Measurements from ENCODE around the gene DDX3X. TPM values are rescaled to one million over a fixed set of nuclear protein-coding genes. Genes with fewer than 3 reads are reported as not detected.
"Not testable (repeated sequence)": the region's sequence is repeated elsewhere in the genome, so short reads cannot be mapped to it uniquely, and the experiment has no call there.

DDX3X gene
- polyA plus RNA-seq, 1 donor (not counting 4 experiments of a cell fraction or from before 2014, with no cell fraction given) = 127 TPM

DNA sequence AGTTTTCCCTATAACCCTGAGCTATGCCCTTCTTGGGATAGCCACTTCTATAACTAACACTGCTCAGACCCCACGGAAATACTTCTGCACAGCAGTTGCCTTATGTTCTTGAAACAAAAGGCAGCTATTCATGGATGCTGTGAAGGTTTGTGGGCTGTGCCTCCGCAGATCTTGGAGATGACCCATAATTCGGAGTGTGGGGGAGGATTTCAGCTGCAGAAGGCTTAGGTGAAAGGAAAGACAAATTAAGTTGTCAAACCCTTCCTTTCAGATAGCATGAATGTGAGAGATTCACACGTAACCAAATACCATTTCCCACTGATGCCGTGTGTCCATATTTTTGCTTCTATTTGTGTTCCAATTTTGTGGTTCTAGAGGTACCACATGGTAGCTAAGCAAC, 75.0 kb downstream of the DDX3X start:
- TF ChIP-seq, protein P1, sequence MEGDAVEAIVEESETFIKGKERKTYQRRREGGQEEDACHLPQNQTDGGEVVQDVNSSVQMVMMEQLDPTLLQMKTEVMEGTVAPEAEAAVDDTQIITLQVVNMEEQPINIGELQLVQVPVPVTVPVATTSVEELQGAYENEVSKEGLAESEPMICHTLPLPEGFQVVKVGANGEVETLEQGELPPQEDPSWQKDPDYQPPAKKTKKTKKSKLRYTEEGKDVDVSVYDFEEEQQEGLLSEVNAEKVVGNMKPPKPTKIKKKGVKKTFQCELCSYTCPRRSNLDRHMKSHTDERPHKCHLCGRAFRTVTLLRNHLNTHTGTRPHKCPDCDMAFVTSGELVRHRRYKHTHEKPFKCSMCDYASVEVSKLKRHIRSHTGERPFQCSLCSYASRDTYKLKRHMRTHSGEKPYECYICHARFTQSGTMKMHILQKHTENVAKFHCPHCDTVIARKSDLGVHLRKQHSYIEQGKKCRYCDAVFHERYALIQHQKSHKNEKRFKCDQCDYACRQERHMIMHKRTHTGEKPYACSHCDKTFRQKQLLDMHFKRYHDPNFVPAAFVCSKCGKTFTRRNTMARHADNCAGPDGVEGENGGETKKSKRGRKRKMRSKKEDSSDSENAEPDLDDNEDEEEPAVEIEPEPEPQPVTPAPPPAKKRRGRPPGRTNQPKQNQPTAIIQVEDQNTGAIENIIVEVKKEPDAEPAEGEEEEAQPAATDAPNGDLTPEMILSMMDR (optimal IDR thresholded peaks at IDR 0.05 in 1 of 3, IDR thresholded peaks at IDR 0.05 in 1 of 3, conservative IDR thresholded peaks at IDR 0.05 in 1 of 3; ENCODE audit: extremely low read depth in 1 of 3, insufficient read depth in 2 of 3, low read length in 3 of 3) = no peak
- TF ChIP-seq EZH2 (IDR thresholded peaks at IDR 0.05; ENCODE audit: low read length) = no peak

DNA sequence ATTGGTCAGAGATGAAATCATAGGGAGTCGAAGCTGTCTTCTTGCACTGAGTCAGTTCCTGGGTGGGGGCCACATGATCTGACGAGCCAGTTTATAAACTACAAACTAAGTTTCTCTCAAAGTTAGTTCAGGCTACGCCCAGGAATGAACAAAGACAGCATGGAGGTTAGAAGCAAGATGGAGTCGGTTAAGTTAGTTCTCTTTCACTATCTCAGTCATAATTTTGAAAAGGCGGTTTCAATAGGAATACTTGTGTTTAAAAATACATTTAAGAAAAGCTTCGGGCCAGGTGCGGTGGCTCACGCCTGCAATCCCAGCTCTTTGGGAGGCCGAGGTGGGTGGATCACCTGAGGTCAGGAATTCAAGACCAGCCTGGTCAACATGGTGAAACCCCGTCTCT, 77.3 kb downstream of the DDX3X start:
- H3K4me1 ChIP-seq (ENCODE audit: control insufficient read depth, extremely low read depth, insufficient read depth, low read length) = not testable (repeated sequence)

More for the DNA sequence above, 75.0 kb downstream of the DDX3X start:
- H3K79me2 ChIP-seq (ENCODE audit: control insufficient read depth, insufficient read depth, low read length) = no peaks in the 10 kb centered on the region
- H2AFZ ChIP-seq (ENCODE audit: control insufficient read depth, low read length) = no peak overlapping the region
- no peak overlapping the region for H3K4me2 ChIP-seq (ENCODE audit: control insufficient read depth, extremely low read depth, insufficient read depth, low read depth, low read length)
- no peak overlapping the region for H3K4me3 ChIP-seq (ENCODE audit: control insufficient read depth in 2 of 3, extremely low read depth in 1 of 3, insufficient read depth in 2 of 3, low read depth in 1 of 3, low read length in 3 of 3)
- no peak for DNase-seq (ENCODE audit: low read depth, low spot score)
- dilution Hi-C loops (cut with MboI; ENCODE audit: extremely low pct_ligation_motif_present, low sequenced_read_pairs) = no loop called here
- no peak overlapping the region for H3K9ac ChIP-seq (ENCODE audit: control insufficient read depth, extremely low read depth, insufficient read depth, low read length)
- peaks cover 4% of the 10 kb centered on the region for H3K4me1 ChIP-seq (ENCODE audit: control insufficient read depth, extremely low read depth, insufficient read depth, low read length)
- H3K27me3 ChIP-seq (ENCODE audit: control insufficient read depth, extremely low read depth, insufficient read depth, low read length) = no peaks in the 10 kb centered on the region
- H3K36me3 ChIP-seq (ENCODE audit: control insufficient read depth in 2 of 2, extremely low read depth in 1 of 2, insufficient read depth in 2 of 2, low read length in 2 of 2) = no peaks in the 10 kb centered on the region
- no peak for FAIRE-seq
- no peak overlapping the region for H3K27ac ChIP-seq (ENCODE audit: control insufficient read depth, insufficient read depth, low read length)
- H4K20me1 ChIP-seq (ENCODE audit: control insufficient read depth, extremely low read depth, insufficient read depth, low read length) = no peaks in the 10 kb centered on the region
- H3K9me1 ChIP-seq (ENCODE audit: control insufficient read depth, extremely low read depth, insufficient read depth, low read length) = no peaks in the 10 kb centered on the region
- no peaks in the 10 kb centered on the region for H3K9me3 ChIP-seq (ENCODE audit: control insufficient read depth, low read depth, low read length)

More for the DNA sequence above, 77.3 kb downstream of the DDX3X start:
- H3K9me1 ChIP-seq (ENCODE audit: control insufficient read depth, extremely low read depth, insufficient read depth, low read length); H3K4me3 ChIP-seq (ENCODE audit: control insufficient read depth in 2 of 3, extremely low read depth in 1 of 3, insufficient read depth in 2 of 3, low read depth in 1 of 3, low read length in 3 of 3); dilution Hi-C loops (cut with MboI; ENCODE audit: extremely low pct_ligation_motif_present, low sequenced_read_pairs); H3K27me3 ChIP-seq (ENCODE audit: control insufficient read depth, extremely low read depth, insufficient read depth, low read length); H2AFZ ChIP-seq (ENCODE audit: control insufficient read depth, low read length); H3K9ac ChIP-seq (ENCODE audit: control insufficient read depth, extremely low read depth, insufficient read depth, low read length); H3K4me2 ChIP-seq (ENCODE audit: control insufficient read depth, extremely low read depth, insufficient read depth, low read depth, low read length); H3K36me3 ChIP-seq (ENCODE audit: control insufficient read depth in 2 of 2, extremely low read depth in 1 of 2, insufficient read depth in 2 of 2, low read length in 2 of 2); H3K9me3 ChIP-seq (ENCODE audit: control insufficient read depth, low read depth, low read length); H4K20me1 ChIP-seq (ENCODE audit: control insufficient read depth, extremely low read depth, insufficient read depth, low read length); H3K79me2 ChIP-seq (ENCODE audit: control insufficient read depth, insufficient read depth, low read length); DNase-seq (ENCODE audit: low read depth, low spot score); FAIRE-seq; H3K27ac ChIP-seq (ENCODE audit: control insufficient read depth, insufficient read depth, low read length): not testable (repeated sequence)

Measured in keratinocyte (primary cell).